GM19455 (cell line): ENCODE measurements around the gene CRTAC1.

Experiments used
- ATAC-seq: cut with Tn5 transposase; IDR thresholded peaks from one replicate; pipeline ENCODE4 v1.9.1; 2021; ENCODE audit not compliant: unreplicated experiment

Gene CRTAC1

DNA sequence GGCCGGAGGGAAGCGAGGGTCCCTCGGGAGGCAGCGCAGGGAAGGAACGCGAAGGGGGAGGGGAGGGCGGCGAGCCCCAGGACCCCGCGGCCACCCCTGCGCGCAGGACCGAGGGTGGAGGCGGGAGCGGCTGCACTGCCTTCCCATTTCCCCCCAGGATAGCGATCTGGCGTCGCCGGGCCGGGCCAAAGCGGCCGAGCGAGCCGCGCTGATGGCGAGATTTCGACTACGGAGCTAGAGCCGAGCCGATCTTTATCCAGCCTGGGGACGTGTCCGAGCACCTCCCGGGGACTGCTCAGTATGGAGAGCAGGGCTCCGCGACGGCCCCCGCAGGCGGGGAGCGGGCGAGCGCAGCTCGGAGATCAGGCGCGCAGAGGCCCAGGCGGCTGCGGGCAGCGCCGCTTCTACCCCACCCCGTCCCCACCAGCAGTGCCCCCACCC lies 590 bp upstream of the CRTAC1 start:
- no peak for ATAC-seq

DNA sequence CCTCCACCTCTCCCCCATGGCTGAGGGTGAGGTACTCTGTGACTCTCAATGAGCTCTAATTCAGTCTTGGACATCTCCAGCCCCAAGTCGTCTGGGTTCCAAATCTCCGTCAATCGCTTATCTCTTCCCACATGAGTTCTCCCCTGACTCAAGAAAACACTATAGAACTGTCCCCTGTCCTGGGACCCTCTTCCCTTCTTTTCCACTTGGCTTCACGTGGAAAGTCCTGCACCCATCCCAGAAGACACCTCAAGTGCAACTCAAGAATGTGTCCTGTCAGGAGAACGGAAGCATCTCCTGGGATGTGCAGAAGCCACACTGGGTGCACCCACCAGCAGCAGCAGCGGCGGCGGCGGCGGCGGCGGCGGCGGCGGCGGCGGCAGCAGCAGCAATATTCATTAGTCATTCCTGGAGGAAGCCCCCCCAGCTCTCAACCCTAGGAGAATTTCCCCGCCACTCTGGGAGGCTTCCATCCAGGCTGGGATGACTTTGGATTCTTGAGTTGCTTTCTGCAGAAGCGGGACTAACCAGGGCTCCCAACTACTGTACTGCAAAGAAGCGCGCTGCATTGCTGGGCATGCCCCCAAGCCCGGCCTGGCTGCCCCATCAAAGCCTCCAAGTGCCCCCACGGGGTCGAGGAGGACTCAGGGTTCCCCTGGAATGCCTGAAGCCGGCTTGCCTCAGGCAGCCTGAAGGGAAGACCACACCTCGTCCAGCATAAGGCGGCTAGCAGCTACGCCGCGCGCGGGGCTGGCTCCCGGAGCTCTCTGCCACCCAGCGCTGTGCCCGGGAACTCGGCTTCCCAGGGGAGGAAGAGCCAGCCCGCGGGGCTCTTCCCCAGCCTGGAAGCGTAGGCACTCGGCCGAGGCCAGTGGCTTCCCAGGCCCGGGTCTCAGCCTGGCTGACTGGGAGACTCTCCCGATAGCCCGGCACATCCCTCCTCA lies 1.0 kb downstream of the CRTAC1 start:
- ATAC-seq, result no peak

DNA sequence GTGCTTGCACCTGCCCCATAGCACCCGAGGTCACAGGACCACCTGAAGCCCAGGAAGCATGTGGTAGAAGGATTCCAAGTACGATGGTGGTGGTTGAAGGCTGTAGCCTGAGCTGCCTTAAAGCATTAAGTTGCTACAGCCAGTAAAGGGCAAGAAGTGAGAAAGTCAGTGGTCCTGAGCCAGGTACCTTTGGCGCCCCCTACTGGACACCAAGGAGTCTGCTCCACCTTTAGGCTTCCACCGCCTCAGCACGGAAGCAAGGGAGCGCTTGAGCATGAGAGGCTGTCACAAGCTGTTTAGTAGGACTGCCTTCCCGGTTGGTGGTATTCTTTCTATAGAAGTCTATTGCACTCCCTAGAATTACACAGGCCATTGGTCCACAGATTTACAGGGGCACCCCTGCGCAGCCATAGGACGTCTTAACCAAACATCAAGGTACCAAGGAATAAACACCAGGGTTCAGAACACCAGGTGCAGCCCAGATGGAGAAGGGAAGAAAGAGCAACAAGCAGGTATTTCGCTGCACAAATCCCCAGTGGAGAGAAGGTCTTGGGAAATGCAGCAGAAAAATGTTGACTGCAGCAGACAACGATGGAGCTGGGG lies 2.2 kb downstream of the CRTAC1 start:
- ATAC-seq, result no peak

GRCh38 chr10:98023024-98023423 lies 7.4 kb downstream of the CRTAC1 start:
- ATAC-seq, result no peak

DNA sequence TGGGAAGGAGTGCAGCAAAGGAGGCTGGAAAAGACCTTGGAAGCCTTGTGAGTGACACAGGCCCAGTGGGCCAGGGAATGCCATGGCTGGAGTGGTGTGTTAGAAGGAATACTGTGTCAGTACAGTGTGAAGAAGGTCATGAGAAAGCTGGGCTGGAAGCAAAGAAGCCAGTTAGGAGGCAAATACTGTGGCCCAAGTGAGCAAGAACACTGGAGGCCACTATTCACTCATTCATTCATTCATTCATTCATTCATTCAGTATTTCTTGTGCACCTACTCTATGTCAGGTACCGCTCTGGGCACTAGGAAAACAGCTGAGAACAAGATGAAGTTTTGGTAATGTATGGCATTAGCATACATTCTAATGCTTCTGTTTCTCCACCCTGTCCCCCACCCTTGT lies 9.6 kb downstream of the CRTAC1 start:
- ATAC-seq, result no peak

GRCh38 chr10:98020254-98020653 lies 10.2 kb downstream of the CRTAC1 start:
- ATAC-seq, result no peak

- ATAC-seq, result no peak
These were observed 10.6 kb downstream of the CRTAC1 start for GRCh38 chr10:98019784-98020183.

DNA sequence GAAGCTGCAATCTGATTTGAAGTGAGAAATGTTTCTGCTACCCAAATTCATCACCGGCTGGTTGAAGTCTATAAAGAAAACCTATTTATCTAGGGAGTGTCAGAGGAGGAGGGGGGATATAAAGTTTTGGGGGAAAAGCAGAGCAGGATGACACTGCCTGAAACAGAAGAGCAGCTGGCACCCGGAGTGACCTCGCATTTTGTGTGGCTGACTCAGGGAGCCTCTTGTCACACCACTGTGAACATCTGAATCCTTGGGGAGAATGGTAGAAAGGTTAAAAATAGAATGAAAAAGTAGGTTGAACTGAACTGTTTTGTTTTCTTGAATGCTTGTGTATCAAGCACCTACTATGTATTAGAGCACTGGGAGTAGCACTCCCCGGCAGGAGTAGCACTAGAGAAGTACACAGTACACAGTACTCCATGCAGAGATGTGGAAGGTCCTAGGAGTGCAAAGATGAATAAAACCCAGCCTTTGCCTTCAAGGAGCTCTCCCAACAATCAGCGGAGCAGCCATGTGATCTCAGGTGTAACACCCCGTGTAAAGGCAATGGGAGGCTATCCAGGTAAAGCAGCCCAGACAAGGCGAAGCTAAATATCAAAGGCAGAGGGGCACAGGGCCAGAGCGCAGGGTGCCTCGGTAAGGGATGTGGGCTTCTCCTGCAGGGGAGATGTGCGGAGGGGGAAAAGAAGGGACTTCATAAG lies 13.5 kb downstream of the CRTAC1 start:
- ATAC-seq, result no peak

DNA sequence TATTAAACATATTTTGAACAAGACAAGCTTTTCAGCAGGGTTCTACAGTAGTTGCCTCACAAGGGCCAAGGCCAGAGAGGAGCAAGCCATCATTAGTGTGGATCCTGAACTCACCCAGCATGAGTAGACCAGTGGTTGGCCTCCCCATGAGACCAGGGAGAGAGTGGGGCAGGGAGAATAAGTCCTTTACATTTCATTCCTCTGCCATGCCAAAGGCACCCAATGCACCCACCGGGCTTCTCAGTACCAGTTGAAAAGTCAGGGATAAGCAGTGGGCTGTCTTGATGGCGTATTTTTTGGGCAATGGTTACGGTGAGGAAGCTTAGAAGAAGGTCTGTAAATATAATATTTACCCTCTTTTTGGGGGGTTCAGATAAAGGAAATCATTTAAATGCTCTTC lies 16.6 kb downstream of the CRTAC1 start:
- ATAC-seq, result no peak

DNA sequence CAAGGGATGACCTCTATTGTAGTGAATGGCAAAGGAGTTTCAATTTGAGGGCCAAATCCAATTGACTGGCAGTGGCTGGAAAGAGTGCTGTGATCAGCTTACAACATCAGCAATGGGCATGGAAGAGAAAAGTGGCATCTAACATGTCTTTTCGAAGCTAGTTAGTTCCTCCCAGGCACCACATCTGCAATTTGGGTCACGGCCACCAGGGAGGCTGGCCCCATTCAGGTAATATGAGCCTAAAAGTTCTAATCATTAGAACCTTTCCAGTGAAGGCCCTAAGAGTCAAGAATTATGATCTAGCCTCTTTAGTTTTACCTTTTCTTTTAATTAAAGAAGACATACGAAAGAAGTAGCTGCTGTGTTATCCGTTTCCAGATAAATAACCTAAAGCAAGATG lies 17.3 kb downstream of the CRTAC1 start:
- ATAC-seq, result no peak

DNA sequence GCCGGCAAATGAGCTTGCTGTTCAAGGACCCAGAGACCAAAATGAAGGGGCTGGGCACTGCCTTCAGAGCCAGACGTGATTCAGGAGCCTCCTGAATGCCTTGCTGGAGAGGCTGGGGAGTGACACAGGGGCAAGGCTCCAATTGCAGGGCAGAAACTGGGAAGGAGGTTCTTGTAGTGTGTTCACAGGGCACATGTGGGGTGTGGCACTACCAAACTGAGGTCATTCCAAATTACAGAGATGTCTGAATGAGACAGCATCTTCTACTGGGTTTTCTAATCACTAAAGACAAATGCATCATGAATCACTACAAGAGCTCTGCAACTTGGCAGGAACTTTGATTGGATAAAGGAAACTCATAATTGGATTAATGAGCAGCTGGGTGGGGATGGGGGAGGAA lies 17.8 kb downstream of the CRTAC1 start:
- ATAC-seq, result no peak

GRCh38 chr10:98010939-98011685 lies 19.3 kb downstream of the CRTAC1 start:
- ATAC-seq, result no peak

DNA sequence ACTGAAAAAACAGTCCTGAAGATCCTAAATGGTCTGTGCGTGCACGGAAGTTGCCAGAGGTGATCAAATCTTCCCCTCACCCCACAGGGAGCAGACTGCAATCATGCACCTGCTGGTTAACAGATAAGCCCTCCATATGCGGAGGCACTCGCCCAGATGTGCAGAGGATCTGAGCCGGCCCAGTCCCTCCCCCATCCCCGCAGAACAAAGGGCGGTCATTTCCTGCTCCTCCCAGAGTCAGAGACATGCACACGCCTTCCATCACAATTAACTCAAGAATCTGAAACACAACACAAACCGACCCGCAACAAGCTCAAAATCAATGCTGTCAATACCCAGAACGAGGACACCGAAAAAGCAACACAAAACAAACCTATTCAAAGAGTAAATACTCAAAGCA lies 24.2 kb downstream of the CRTAC1 start:
- ATAC-seq, result no peak

- no peak for ATAC-seq
These were observed 28.7 kb downstream of the CRTAC1 start for GRCh38 chr10:98001736-98002135.

DNA sequence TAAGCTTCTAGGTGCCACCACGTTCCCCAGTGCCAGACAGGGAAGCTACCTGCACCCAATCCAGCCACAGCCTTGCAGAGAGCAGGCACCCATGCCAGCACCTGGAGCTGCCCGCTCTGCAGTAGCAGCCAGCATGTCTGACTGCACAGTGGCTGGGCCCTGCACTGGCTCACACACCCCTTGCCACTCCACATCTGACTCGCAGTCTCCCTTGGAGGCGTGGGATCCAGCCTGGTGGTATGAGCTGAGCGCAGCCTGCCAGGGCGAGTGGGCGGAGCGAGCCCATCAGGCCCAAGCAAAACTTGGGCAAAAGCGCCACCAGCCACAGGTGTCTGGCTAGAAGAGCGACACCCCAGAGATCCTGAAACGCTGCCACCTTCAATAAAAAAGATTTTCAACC lies 30.1 kb downstream of the CRTAC1 start:
- no peak for ATAC-seq

- ATAC-seq, result no peak
These were observed 30.5 kb downstream of the CRTAC1 start for GRCh38 chr10:97999923-98000248.

DNA sequence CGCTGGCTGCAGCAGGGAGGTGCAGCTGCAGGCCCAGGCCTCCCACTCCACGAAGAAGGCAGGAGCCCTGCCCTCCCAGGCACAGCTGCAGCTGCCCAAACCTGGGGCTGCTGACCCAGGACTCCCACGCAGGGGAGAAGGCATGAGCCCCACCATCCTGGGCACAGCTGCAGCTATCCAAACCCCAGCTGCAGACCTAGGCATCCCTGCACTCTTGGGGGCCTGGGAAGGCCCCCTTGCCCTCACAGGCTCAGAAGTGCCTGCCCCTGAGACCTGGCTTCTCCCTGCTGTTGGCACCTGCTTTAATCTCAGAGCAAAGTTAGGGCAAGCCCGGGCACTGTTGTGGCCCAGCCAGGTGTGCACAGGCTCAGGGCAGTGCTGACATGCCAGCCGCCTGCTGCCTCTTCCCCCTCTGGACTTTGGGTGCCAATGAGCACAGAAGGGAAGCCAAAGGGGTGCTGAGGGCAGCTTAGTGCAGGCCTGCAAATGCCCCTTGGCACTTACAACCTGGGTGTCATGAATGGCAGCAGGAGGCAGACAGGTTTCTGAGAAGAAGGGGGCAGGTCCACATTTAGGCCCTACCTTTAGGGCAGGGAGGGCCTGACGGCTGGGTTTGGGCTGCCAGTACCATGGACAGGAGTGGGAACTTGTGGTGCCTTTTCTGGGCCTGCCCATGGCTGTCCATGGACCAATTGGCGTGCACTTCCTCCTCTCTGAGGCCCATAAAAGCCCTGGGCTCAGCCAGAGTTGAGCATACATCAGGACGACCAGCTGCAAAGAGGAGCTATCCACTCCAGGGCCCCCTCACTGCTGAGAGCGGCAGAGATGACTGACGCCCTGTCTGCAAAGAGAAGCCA lies 31.1 kb downstream of the CRTAC1 start:
- ATAC-seq, result no peak

- ATAC-seq, result no peak
These were observed 38.5 kb downstream of the CRTAC1 start for GRCh38 chr10:97991871-97992270.

DNA sequence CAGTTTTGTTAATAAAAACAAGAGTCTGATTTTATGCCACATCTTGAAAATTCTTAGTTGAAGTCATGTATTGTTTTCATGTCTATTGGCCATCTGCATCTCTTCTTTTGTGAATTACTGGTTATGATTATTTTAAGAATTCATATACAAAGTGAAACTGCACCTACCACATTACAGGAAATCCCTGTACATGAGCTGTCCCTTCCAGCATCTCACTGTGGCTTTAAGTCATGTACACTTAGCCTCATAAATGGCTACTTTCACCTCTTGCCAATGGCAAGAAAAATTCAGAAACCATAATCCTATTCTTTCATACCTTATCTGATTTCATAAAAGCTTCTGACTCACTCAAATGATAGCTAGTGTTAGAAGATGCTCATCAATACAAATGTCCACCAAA lies 48.6 kb downstream of the CRTAC1 start:
- ATAC-seq, result no peak

- no peak for ATAC-seq
These were observed 52.7 kb downstream of the CRTAC1 start for GRCh38 chr10:97977673-97978072.
